Neural crest cell (in vitro differentiated cells): ENCODE results near the gene ZHX3. TPM values are rescaled to one million over a fixed set of nuclear protein-coding genes. Genes with fewer than 3 reads are reported as not detected.

Experiments
- DNase-seq: peaks from one replicate; pipeline ENCODE4 v3.0.0; 2021; ENCODE audit warnings: low read depth, mixed read lengths, low spot score
- H3K27ac Mint-ChIP-seq: one replicate; pipeline ENCODE4 v1.8.0; 2021; ENCODE audit warnings: mild to moderate bottlenecking, mixed read lengths; ENCODE audit not compliant: unreplicated experiment
- H3K27me3 Mint-ChIP-seq: 2 replicates; pipeline ENCODE4 v1.8.0; 2021; ENCODE audit warnings: low read depth, mild to moderate bottlenecking, mixed read lengths
- H3K36me3 Mint-ChIP-seq: 2 replicates; pipeline ENCODE4 v1.8.0; 2021; ENCODE audit warnings: low read depth, mild to moderate bottlenecking, mixed read lengths
- H3K4me1 Mint-ChIP-seq: 2 replicates; pipeline ENCODE4 v1.8.0; 2021; ENCODE audit warnings: mixed read lengths
- H3K4me3 Mint-ChIP-seq: one replicate; pipeline ENCODE4 v1.8.0; 2021; ENCODE audit warnings: mild to moderate bottlenecking, mixed read lengths
- H3K9me3 Mint-ChIP-seq: 2 replicates; pipeline ENCODE4 v1.8.0; 2021; ENCODE audit warnings: mixed read lengths
- CTCF ChIP-seq: fragments of 200-600 bp; sonication (generic); conservative IDR thresholded peaks from 2 replicates; pipeline ENCODE4 v1.5.0; 2021; ENCODE audit warnings: antibody characterized with exemption, mild to moderate bottlenecking
- total RNA-seq: library from RNA; stranded (reverse); gene quantifications from 2 replicates; pipeline ENCODE4 v1.2.1, GENCODE V29; 2021

The ZHX3 gene
- total RNA-seq, 1 donor from 2014 or later, result 13.0 TPM

- H3K4me3 Mint-ChIP-seq, result peak overlapping the region; percentile 56
- peak overlapping the region; percentile 80 for H3K27ac Mint-ChIP-seq
- H3K36me3 Mint-ChIP-seq, result peaks cover 37% of the 10 kb centered on the region
- TF ChIP-seq CTCF, result no peak
- peaks cover 2% of the 10 kb centered on the region for H3K27me3 Mint-ChIP-seq
- H3K9me3 Mint-ChIP-seq, result no peaks in the 10 kb centered on the region
- H3K4me1 Mint-ChIP-seq, result peaks cover 30% of the 10 kb centered on the region
- no peak for DNase-seq
These were observed 139.0 kb downstream of the ZHX3 start for GRCh38 chr20:41178495-41178894.

DNA sequence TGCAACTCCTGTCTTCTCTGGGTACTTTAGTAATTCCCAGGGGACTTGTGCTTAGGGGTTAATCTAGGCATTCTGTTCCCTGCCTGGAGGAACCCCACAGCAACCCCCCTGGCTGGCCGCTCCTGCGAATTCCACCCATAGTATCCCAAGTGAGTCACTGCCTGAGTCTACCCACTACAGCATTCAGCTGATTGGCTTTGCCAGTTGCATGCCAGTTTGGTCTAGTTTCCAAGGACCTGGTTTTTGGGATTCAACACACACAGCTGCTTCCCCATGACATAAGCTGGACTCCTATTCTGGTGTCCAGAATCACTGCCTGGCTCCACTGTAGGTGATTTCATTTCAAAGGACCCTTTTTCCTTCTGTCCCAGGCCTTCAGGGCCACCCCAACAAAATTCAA, 139.9 kb downstream of the ZHX3 start:
- H3K4me3 Mint-ChIP-seq, result no peak overlapping the region
- TF ChIP-seq CTCF, result no peak
- DNase-seq, result no peak
- peaks cover 40% of the 10 kb centered on the region for H3K36me3 Mint-ChIP-seq
- no peak overlapping the region for H3K27ac Mint-ChIP-seq
- peaks cover 2% of the 10 kb centered on the region for H3K27me3 Mint-ChIP-seq
- H3K4me1 Mint-ChIP-seq, result peaks cover 39% of the 10 kb centered on the region
- H3K9me3 Mint-ChIP-seq, result no peaks in the 10 kb centered on the region

DNA sequence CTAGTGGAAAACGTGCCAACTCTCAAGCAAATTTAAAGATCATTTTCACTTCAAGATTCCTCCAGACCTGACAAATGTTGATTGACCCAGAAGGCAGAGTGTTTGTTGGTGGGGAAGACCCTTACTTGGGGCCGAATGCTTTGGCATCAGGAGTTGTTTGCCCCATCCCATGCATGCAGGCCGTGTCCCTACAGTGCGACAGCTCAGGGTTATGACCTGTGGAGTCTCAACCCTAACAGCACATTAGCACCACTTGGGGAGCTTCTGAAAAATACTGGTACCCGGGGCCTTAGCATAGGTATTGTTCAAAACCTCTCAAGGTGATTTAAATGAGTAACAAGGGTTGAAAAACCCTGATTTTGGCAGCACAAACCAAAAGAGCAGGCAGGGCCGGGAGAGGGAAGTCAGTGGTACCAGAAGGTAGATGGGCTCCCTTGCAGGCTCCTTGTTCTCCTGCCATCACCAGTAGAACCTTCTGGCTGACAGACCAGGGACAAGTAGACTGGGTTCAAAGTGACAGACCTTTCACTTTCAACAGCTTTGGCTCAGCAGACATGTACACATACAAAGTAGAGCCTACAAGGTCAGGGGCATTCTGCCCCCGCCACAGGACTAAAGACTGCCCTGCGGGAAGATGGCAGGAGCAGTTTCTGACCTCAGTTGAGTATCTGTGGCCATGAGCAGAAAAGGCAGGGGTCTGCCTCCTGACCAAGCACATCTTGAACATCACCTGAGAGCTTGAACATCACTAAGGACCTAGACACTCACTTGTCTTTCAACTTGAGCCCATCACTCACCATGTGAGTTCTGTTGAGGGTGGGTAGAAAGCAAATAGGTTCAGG, 140.6 kb downstream of the ZHX3 start:
- H3K9me3 Mint-ChIP-seq, result no peaks in the 10 kb centered on the region
- H3K36me3 Mint-ChIP-seq, result peaks cover 36% of the 10 kb centered on the region
- H3K27me3 Mint-ChIP-seq, result peaks cover 2% of the 10 kb centered on the region
- no peak overlapping the region for H3K27ac Mint-ChIP-seq
- H3K4me3 Mint-ChIP-seq, result no peak overlapping the region
- TF ChIP-seq CTCF, result no peak
- H3K4me1 Mint-ChIP-seq, result peaks cover 39% of the 10 kb centered on the region
- no peak for DNase-seq

DNA sequence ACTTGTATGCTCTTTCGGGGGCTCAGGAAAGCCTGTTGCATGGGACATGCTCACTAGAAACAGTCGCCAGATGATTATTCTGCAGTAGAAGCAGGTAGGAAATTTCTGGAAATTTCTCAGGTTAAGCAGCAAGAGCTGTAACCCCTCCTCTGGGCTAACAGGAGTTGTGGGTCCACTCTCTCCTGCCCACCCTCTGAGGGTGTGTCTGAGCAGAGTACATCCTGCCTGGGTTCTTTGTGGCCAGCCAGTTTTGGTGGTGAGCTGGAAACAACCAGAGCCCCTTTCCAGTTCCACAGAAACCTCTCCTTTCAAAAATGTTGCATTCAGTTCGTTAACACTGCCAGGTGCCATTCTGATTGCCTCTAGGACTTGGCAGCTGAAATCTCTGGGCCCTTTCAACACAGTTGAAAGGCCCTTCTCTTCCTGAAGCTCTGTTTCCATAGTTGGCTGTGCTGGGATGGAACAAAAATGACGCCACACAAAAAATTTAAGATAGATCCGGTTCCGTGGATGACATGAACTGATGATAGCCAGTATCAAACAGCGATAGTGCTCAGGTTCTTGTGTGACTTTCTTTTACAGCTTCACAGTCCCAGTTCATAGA, 141.7 kb downstream of the ZHX3 start:
- H3K27ac Mint-ChIP-seq, result no peak overlapping the region
- H3K4me1 Mint-ChIP-seq, result peaks cover 43% of the 10 kb centered on the region
- peaks cover 2% of the 10 kb centered on the region for H3K27me3 Mint-ChIP-seq
- no peak for TF ChIP-seq CTCF
- H3K9me3 Mint-ChIP-seq, result no peaks in the 10 kb centered on the region
- H3K4me3 Mint-ChIP-seq, result no peak overlapping the region
- no peak for DNase-seq
- peaks cover 34% of the 10 kb centered on the region for H3K36me3 Mint-ChIP-seq

GRCh38 chr20:41175201-41175651, 142.3 kb downstream of the ZHX3 start:
- no peak overlapping the region for H3K4me3 Mint-ChIP-seq
- H3K36me3 Mint-ChIP-seq, result peaks cover 35% of the 10 kb centered on the region
- no peak for TF ChIP-seq CTCF
- H3K9me3 Mint-ChIP-seq, result no peaks in the 10 kb centered on the region
- H3K4me1 Mint-ChIP-seq, result peaks cover 43% of the 10 kb centered on the region
- peaks cover 4% of the 10 kb centered on the region for H3K27me3 Mint-ChIP-seq
- DNase-seq, result no peak
- H3K27ac Mint-ChIP-seq, result peak overlapping the region; percentile 68
